Endothelial cell of umbilical vein (primary cell): ENCODE measurements around the gene SULF2. TPM values are rescaled to one million over a fixed set of nuclear protein-coding genes. Genes with fewer than 3 reads are reported as not detected.

ENCODE experiments used
- BruUV-seq: library from RNA; stranded (reverse); fragments of 400-500 nt; replicated peaks from 2 replicates; lab custom pipeline; 2021; lab: Mats Ljungman, UMichigan
- CTCF ChIA-PET: fragments of 300-600, 350-600 bp; sonication (Branson Sonifier 250); formaldehyde crosslinking; loops from one replicate; lab custom pipeline; 2021; ENCODE audit warnings: antibody characterized with exemption, inconsistent platforms; lab: Charles Lee
- POLR2A ChIA-PET: fragments of 300-600, 350-600 bp; sonication (Branson Sonifier 250); formaldehyde crosslinking; loops from one replicate; lab custom pipeline; 2021; ENCODE audit warnings: antibody characterized with exemption, inconsistent platforms; lab: Charles Lee
- DNase-seq: peaks from one replicate; pipeline ENCODE4 v3.0.0-alpha.2; 2011; ENCODE audit warnings: low read depth, low spot score
- FAIRE-seq: peaks from 2 replicates; lab custom pipeline; 2011; peaks lifted over from hg19 to GRCh38; lab: Jason Lieb, UNC
- H2AFZ ChIP-seq: 2 replicates; pipeline ENCODE4 v1.6.0; 2012; ENCODE audit warnings: low read depth, low read length, control low read depth, inconsistent platforms
- H3K27ac ChIP-seq: 2 replicates; pipeline ENCODE4 v1.5.1; 2011; ENCODE audit warnings: low read depth, mild to moderate bottlenecking, control low read depth, low read length, moderate library complexity; ENCODE audit not compliant: insufficient read depth
- H3K27me3 ChIP-seq, 2 experiments: 2 replicates each; pipeline versions ENCODE4 v1.6.0 to v1.6.1; 2011; ENCODE audit warnings: low read length in 2 of 2, mixed read lengths in 1 of 2; ENCODE audit not compliant: control insufficient read depth in 2 of 2, insufficient read depth in 2 of 2
- H3K36me3 ChIP-seq, 2 experiments: 2 replicates in 1 of 2; 3 replicates in 1 of 2; pipeline ENCODE4 v1.5.1; 2011; ENCODE audit warnings: low read length in 2 of 2, mild to moderate bottlenecking in 1 of 2, moderate library complexity in 1 of 2; ENCODE audit not compliant: control insufficient read depth in 2 of 2, insufficient read depth in 2 of 2; ENCODE audit errors: extremely low read depth in 1 of 2
- H3K4me1 ChIP-seq: 3 replicates; pipeline ENCODE4 v1.5.1; 2011; ENCODE audit warnings: mild to moderate bottlenecking, low read length; ENCODE audit not compliant: control insufficient read depth, insufficient read depth; ENCODE audit errors: extremely low read depth
- H3K4me2 ChIP-seq: 2 replicates; pipeline ENCODE4 v1.6.1; 2011; ENCODE audit warnings: low read length, control low read depth, mixed read lengths; ENCODE audit not compliant: insufficient read depth
- H3K4me3 ChIP-seq, 3 experiments: fragments of 200-600 bp in 1 of 3; sonication (generic), shearing (Covaris generic) in 1 of 3; replicated peaks in 1 of 3; 2 replicates each; pipeline ENCODE4 v1.5.1; 2011 to 2016; ENCODE audit warnings: control low read depth in 3 of 3, low read length in 3 of 3, mild to moderate bottlenecking in 2 of 3, inconsistent platforms in 1 of 3, low read depth in 1 of 3, moderate library complexity in 1 of 3; ENCODE audit not compliant: insufficient read depth in 1 of 3
- H3K79me2 ChIP-seq: 2 replicates; pipeline ENCODE4 v1.6.0; 2012; ENCODE audit warnings: low read length, inconsistent platforms; ENCODE audit not compliant: control insufficient read depth, insufficient read depth
- H3K9ac ChIP-seq: replicated peaks from 2 replicates; pipeline ENCODE3; 2011; ENCODE audit warnings: low read length, control low read depth; ENCODE audit not compliant: insufficient read depth; ENCODE audit errors: extremely low read depth
- H3K9me1 ChIP-seq: replicated peaks from 3 replicates; pipeline ENCODE4 v1.6.0; 2011; ENCODE audit warnings: mild to moderate bottlenecking, low read length; ENCODE audit not compliant: control insufficient read depth, insufficient read depth; ENCODE audit errors: extremely low read depth
- H3K9me3 ChIP-seq: replicated peaks from 2 replicates; pipeline ENCODE4 v1.5.1; 2012; ENCODE audit warnings: low read length, inconsistent platforms; ENCODE audit not compliant: control insufficient read depth, insufficient read depth
- H4K20me1 ChIP-seq: replicated peaks from 2 replicates; pipeline ENCODE3; 2011; ENCODE audit warnings: mild to moderate bottlenecking, low read length; ENCODE audit not compliant: control insufficient read depth, insufficient read depth; ENCODE audit errors: extremely low read depth
- CTCF ChIP-seq, 2 donors: IDR thresholded peaks; 1 replicate in 1 of 2; 2 replicates in 1 of 2; pipeline ENCODE4 v1.5.1; 2011; ENCODE audit warnings: low read length in 2 of 2, mild to moderate bottlenecking in 2 of 2, moderate library complexity in 2 of 2, control low read depth in 1 of 2, inconsistent platforms in 1 of 2, low read depth in 1 of 2; ENCODE audit not compliant: insufficient read depth in 1 of 2; ENCODE audit errors: extremely low read depth in 1 of 2
- EZH2 ChIP-seq: IDR thresholded peaks from 2 replicates; pipeline ENCODE4 v1.6.1; 2012; ENCODE audit warnings: borderline replicate concordance, low read depth, mild to moderate bottlenecking, moderate library complexity, low read length, inconsistent platforms; ENCODE audit not compliant: severe bottlenecking
- FOS ChIP-seq: IDR thresholded peaks from 2 replicates; pipeline ENCODE4 v1.6.1; 2011; ENCODE audit warnings: mild to moderate bottlenecking, low read length, moderate library complexity, borderline replicate concordance; ENCODE audit not compliant: insufficient read depth
- GATA2 ChIP-seq: IDR thresholded peaks from 2 replicates; pipeline ENCODE4 v1.7.0; 2011; ENCODE audit warnings: low read depth, mild to moderate bottlenecking, moderate library complexity, mixed read lengths, low read length; ENCODE audit not compliant: insufficient read length, insufficient read depth
- JUN ChIP-seq: IDR thresholded peaks from 2 replicates; pipeline ENCODE4 v1.6.1; 2011; ENCODE audit warnings: borderline replicate concordance, low read depth; ENCODE audit not compliant: insufficient read length, insufficient read depth
- MAX ChIP-seq: IDR thresholded peaks from 2 replicates; pipeline ENCODE4 v1.6.1; 2011; ENCODE audit not compliant: insufficient read depth, insufficient read length
- MYC ChIP-seq: IDR thresholded peaks from one replicate; pipeline ENCODE4 v1.6.1; 2011; ENCODE audit warnings: mild to moderate bottlenecking, low read depth, low read length
- POLR2AphosphoS5 ChIP-seq: IDR thresholded peaks from 2 replicates; pipeline ENCODE4 v1.6.1; 2012; ENCODE audit warnings: low read depth, mild to moderate bottlenecking, control low read depth, low read length, moderate library complexity; ENCODE audit not compliant: insufficient read depth
- dilution Hi-C: fragments of 300-500 bp; cut with MboI; formaldehyde crosslinking; loops from one replicate; pipeline ENCODE4 v1.15.0; 2019; ENCODE audit warnings: low sequenced_read_pairs; ENCODE audit not compliant: extremely low pct_ligation_motif_present
- intact Hi-C: fragments of 100-400 bp; cut with micrococcal nuclease; formaldehyde crosslinking; loops from one replicate; pipeline ENCODE4 v1.10.0; 2022
- polyA plus RNA-seq, 4 experiments: library from polyadenylated mRNA; depleted of rRNA in 3 of 4; stranded (reverse) in 3 of 4; unstranded in 1 of 4; fragments of >200 nt; gene quantifications; 2 replicates each; pipeline versions ENCODE4 v1.2.1 to v1.2.3, GENCODE V29; 2011 to 2012; ENCODE audit warnings: missing spikeins in 1 of 4
- total RNA-seq: library from RNA; stranded (reverse); gene quantifications from 2 replicates; pipeline ENCODE4 v1.2.3, GENCODE V29; 2021

SULF2 gene
- total and polyA plus RNA-seq, 2 donors (not counting 3 experiments of a cell fraction or from before 2014, with no cell fraction given): 58.5 to 160 TPM

GRCh38 chr20:47718398-47718797, 66.9 kb downstream of the SULF2 start:
- intact Hi-C loops: no loop called here
- POLR2A ChIA-PET: no interaction called here
- FAIRE-seq (no peak), DNase-seq (no peak)
- Histone ChIP-seq H3K9ac (no peak overlapping the region), H3K79me2 (no peaks in the 10 kb centered on the region), H2AFZ (no peak overlapping the region), H3K27ac (no peak overlapping the region), H3K4me1 (no peaks in the 10 kb centered on the region), H3K9me1 (no peaks in the 10 kb centered on the region), H3K4me2 (no peak overlapping the region), H3K36me3 (no peaks in the 10 kb centered on the region), H4K20me1 (no peaks in the 10 kb centered on the region), H3K9me3 (no peaks in the 10 kb centered on the region), H3K4me3 (no peak overlapping the region), H3K27me3 (no peaks in the 10 kb centered on the region)
- TF ChIP-seq JUN: no peak
- dilution Hi-C loops: no loop called here
- BruUV-seq: no TSS peak
- CTCF ChIA-PET: interaction anchor here (5.4 kb wide), 1 partner anchor 902 kb away, joined by 47 read pairs; no protein-coding TSS in a partner anchor

GRCh38 chr20:47717421-47717820, 67.9 kb downstream of the SULF2 start:
- no peaks in the 10 kb centered on the region for H3K79me2 ChIP-seq
- TF ChIP-seq FOS: no peak
- no peak for TF ChIP-seq MYC
- no peak for TF ChIP-seq JUN
- TF ChIP-seq GATA2: no peak
- TF ChIP-seq EZH2: no peak
- no peak for TF ChIP-seq POLR2AphosphoS5
- no peak for TF ChIP-seq CTCF (IDR thresholded peaks at IDR 0.05; ENCODE audit: extremely low read depth in 1 of 2, insufficient read depth in 1 of 2, low read depth in 1 of 2, low read length in 2 of 2)
- TF ChIP-seq MAX: no peak
- H3K36me3 ChIP-seq: no peaks in the 10 kb centered on the region
- no peaks in the 10 kb centered on the region for H4K20me1 ChIP-seq
- no peak overlapping the region for H3K27ac ChIP-seq
- no peaks in the 10 kb centered on the region for H3K9me1 ChIP-seq
- no peaks in the 10 kb centered on the region for H3K9me3 ChIP-seq
- CTCF ChIA-PET: interaction anchor here (5.4 kb wide), 1 partner anchor 903 kb away, joined by 47 read pairs; no protein-coding TSS in a partner anchor
- POLR2A ChIA-PET: no interaction called here
- dilution Hi-C loops (no loop called here), intact Hi-C loops (no loop called here)
- no peak overlapping the region for H2AFZ ChIP-seq
- FAIRE-seq: no peak
- no peaks in the 10 kb centered on the region for H3K4me1 ChIP-seq
- DNase-seq: no peak
- no peak overlapping the region for H3K4me3 ChIP-seq
- no peak overlapping the region for H3K4me2 ChIP-seq
- no TSS peak for BruUV-seq
- no peak overlapping the region for H3K9ac ChIP-seq
- no peaks in the 10 kb centered on the region for H3K27me3 ChIP-seq
